GM18951 (cell line): ENCODE results near the gene KRTAP12-2.

Experiments
- POLR2A ChIP-seq: IDR thresholded peaks from 4 replicates; pipeline ENCODE4 v1.6.1; 2011; ENCODE audit warnings: mild to moderate bottlenecking; ENCODE audit not compliant: insufficient read length, insufficient read depth; ENCODE audit errors: extremely low read depth
- in situ Hi-C: fragments of 300-500 bp; cut with MboI; formaldehyde crosslinking; loops from one replicate; pipeline ENCODE4 v1.12.0; 2022; ENCODE audit warnings: low sequenced_read_pairs, mixed read lengths, inconsistent platforms; ENCODE audit not compliant: unreplicated experiment

The KRTAP12-2 gene

DNA sequence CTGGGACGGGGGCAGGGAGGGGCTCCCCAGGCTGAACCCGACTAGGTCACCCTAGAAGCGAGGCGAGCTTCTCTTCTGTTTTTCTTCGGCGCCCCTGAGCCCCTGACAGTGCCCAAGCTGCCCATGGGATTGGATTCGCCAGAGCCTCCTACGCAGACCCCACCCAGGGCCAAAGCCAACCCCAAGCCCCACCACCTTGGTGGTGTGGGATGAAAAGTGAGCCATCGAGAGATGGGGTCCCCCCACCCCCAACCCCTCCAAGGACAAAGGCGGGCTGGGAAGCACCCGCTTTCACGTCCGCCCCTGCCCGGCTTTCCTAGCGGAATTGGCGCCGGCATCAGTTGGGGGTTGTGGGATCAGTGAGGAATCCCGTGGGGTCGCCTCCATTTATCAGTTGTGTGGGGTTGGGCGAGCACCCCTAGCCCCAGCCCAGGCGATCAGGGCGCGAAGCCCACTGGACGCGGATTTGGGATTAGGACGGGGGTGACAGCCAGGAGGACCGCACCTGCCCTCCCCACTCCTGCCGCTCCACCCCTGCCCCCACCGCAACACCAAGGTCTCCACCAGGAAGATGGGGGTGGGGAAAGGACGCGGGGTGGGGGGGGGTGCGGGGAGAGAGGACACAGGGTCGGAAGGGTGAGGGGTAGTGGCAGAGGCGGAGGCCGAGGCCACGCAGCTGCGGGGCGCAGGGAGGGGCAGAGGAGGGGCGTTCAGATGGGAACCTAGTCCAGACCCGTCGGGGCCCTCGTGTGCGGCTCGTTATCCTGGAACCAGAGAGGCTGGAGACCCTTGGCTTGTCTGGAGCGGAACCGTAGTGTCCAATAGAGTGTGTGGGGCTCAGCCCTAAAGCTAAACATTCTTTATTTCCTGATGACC is 40.2 kb upstream of the KRTAP12-2 start:
- in situ Hi-C loops, result no loop called here
- TF ChIP-seq POLR2A, result no peak

DNA sequence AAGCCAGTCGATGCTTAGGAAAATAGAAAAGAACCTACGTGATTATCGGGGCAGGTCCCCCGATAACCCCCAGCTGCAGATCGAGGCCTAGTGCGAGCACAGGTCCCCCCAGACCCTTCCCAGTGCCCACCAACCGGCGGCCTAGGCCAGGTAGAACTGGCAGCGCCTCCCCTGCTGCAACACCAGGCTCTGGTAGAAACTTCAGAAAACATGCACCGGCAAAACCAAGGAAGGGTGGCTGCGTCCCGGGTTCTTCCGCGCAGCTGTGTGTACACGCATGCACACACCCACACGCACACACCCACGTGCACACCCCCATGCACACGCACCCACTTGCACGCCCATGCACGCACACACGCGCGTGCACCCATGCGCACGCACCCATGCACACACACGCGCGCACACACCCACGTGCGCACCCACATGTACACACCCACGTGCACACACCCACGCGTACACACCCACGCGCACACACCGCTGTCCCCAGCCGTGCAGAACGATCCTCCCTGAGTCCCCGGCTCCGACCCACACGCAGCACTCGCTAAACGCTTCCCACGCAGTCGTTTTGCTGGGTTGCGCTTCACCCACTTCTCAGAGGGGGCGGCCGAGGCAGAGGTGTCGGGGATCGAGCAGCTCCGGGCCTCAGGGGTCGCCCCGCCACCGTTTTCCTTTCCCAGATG is 39.4 kb upstream of the KRTAP12-2 start:
- TF ChIP-seq POLR2A, result no peak
- in situ Hi-C loops, result no loop called here

DNA sequence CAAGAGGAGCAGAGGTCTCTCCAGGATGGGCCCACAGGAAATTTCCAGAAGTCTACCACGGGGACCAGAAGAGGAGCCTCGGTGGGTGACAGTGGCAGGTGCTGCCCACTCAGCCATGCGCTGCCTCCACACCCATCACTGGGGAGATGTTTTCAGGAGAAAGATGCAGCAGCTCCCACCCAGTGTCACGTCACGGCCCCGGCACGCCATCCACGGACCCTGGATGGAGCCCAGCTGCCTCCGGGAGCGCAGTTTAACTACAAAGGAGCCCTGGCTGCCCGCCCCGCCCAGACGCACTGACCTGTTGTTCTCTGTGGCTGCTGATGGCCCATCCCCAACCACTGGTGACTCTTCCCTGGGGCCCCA is 37.9 kb upstream of the KRTAP12-2 start:
- in situ Hi-C loops, result no loop called here

DNA sequence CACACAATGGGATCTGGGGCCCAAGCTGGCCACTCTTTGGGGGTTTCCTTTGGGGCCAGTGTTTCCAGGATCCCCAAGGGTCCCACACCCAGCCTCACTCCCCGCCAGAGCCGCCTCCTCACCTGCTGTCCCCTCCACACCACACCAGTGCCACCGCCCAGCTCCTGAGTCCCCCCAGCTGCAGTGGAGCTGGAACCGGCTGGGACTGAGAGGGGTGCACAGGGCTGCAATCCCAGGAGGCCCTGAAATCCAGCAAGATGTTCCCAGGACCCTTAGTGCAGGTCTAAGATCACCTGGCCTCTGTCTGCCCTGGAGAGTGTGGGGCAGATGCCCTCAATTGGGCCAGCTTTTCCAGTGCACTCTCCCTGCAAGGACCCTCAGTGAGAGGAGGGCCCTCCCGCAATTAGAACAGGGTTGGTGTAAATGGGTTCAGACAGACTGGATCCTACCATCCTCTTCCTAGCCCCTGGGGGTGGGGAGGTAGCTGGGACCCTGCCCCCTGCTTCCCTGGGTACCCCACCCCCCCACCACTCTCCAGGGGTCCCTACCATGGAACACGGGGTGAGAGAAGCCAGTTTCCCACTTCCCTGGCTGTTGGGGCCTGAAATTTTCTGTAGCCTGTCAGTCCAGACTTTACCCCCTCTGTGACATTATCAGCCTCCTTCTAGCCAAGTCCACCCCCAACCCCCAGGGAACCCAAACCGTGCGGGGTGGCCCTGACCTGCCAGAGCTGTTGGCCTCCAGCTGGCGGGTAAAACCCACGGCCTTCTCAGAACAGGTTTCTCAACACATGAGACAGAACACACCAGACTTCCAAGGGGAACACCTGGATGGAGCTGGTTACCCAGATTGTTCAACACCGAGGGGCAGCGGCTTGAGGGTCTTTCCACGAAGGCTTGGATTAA is 37.3 kb upstream of the KRTAP12-2 start:
- in situ Hi-C loops, result no loop called here
- TF ChIP-seq POLR2A, result no peak

More for the DNA sequence above, 37.9 kb upstream of the KRTAP12-2 start:
- TF ChIP-seq POLR2A, result no peak

DNA sequence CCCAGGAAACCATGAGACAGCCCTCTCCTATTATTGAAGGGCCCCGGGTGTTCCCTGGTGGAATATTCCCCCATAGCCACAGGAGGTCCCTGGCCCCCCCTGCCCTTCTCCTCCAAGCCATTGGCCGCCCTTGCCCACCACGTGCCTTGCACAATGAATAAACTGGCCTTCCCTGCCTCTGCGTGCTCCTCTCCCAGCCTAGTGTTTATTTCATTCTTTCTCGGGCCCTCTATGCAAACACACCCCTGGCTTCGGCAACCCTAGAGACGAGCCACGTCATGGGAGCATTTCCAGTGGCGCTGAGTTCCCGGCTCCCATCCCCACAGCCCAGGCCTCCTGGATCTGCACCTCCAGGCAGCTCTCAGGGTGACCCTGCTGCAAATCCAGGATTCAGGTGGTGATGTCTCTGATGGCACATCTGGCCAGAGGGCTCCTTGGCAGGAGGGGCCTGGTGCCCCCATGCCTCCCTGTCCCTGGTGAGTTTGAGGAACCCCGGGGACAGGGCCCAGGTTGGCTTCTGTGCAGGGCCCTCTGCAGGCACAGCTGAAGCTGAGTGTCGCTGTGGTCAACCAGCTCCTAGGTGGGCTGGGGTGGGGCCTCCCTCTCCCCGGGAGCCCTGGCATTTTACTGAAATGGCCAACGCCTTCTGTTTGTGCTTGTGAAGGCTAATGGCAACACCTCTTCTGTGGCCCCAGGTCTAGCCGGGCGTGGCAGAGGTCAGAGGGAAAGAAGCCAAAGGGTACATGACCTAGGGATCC is 36.4 kb upstream of the KRTAP12-2 start:
- TF ChIP-seq POLR2A, result no peak

DNA sequence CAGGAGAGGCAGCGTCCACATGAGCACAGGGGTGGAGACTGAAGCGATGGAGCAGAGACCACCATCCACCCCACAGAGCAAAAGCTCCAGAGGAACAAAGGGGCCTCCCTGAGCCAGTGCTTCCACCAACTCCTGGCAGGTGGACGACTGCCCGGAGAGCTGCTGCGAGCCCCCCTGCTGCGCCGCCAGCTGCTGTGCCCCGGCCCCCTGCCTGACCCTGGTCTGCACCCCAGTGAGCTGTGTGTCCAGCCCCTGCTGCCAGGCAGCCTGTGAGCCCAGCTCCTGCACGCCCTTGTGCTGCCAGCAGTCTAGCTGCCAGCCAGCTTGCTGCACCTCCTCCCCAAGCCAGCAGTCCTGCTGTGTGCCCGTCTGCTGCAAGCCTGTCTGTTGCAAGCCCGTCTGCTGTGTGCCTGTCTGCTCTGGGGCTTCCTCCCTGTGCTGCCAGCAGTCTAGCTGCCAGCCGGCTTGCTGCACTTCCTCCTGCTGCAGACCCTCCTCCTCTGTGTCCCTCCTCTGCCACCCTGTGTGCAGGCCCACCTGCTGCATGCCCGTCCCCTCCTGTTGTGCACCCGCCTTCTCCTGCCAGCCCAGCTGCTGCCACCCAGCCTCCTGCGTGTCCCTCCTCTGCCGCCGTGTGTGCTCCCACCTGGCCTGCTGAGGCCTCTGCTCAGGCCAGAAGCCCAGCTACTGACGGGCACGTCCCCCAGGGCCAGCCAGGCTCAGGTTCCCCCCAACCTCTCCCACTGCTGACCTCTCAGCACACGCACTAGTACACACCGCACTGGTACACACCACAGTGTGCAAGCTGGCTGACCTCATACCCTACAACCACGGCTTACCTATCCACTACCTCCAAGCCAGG is 35.6 kb upstream of the KRTAP12-2 start:
- no peak for TF ChIP-seq POLR2A
- in situ Hi-C loops, result no loop called here

More for the DNA sequence above, 36.4 kb upstream of the KRTAP12-2 start:
- in situ Hi-C loops, result no loop called here

DNA sequence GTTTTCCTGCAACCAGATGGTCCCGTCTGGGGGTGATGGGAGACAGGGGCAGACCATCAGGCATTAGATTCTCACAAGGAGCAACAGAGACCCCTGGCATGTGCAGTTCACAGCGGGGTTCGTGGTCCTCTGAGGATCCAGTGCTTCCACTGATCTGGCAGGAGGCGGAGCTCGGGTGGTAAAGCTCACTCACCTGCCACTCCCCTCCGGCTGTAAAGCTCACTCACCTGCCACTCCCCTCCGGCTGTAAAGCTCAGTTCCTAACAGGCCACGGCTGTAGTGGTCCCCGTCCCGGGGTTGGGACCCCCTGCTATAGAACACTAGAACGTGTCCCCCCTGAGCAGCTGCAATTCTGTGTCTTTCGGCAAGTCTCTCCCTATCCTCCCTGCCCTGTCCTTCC is 34.8 kb upstream of the KRTAP12-2 start:
- in situ Hi-C loops, result no loop called here
- TF ChIP-seq POLR2A, result no peak

DNA sequence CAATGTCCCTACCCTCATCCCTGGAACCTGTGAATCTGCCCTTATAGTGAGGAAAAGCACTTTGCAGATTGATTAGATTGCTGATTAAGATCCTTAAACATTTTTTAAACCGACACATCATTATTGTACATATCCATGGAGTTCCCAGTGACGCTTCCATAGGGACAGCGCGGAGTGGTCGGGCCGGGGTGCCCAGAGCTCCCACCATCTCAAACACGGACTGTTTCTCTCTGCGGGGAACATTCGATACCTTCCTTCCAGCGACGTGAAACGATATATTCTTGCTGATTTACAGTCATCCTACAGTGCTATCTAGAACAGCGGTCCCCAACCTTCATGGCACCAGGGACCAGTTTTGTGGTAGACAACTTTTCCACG is 34.3 kb upstream of the KRTAP12-2 start:
- in situ Hi-C loops, result no loop called here
- no peak for TF ChIP-seq POLR2A

DNA sequence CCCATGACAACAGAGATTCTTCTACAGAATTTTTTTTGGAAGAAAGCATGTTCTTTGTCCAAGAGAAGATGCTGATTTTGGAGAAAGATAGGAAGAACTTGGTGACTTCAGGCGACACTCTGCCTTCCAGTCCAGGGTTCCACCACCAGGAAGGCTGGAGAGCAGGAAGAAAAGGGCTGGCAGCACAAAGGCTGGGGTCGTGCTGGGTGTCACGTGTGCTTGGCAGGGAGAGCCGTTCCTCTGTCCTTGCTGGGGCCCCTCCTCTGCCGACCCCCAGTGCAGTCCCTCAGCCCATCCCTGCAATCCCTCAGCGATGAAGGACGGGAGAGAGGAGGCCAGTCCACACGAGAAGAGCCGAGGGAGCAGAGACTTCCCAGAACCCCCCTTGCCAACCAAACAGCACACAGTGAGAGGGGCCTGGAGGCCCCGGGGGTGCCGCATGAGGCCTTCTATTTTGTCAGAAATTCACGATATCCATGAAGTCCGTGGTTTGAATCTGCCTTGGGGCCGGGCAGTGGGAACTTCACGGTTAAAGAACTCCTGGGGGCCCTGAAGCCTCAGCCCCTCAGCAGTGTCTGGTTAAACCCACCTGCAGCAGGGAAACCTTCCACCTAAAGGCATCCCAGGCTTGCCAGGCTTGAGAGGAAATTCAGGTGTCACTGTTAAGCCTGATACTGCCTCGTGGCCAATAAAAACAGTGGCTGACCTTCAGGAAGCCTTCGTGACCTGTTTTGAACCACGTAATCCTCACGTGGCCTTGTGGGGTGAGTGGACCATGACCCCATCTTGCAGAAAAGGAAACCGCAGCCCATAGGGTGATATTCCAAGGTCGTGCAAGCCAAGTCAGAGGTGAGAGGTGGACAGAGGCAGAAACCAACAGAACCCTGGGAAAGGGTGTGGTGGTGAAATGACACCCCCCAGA is 33.6 kb upstream of the KRTAP12-2 start:
- in situ Hi-C loops, result no loop called here
- TF ChIP-seq POLR2A, result no peak

DNA sequence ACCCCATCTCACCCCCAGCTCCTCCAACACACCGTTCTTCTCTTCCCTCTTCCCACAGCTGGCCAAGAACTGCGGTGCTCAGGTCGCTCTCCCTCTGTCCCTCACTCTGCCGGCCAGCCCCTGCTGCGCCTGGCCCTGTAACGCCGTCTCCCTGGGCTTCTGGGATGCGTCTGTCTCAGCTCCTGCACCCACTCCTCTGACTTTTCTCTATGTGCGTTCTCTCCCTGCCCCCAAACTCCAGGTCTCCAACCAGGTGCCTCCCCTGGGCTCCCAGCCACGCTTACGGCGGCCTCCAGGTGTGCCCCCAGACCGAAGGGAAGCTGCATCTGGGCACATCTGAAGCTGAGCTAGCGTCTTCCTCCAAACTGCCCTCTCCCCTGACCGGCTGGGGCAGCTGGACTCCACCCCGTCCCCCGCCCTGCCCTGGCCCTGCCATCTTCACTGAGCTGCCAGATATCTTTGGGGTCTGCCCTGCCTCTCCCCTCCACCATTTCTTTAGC is 32.8 kb upstream of the KRTAP12-2 start:
- no peak for TF ChIP-seq POLR2A

More for the DNA sequence above, 32.8 kb upstream of the KRTAP12-2 start:
- in situ Hi-C loops, result no loop called here
